H1 (cell line): ENCODE data around the gene COL4A2.

ENCODE experiments used
- ATF3 ChIP-seq: IDR thresholded peaks from 2 replicates; pipeline ENCODE4 v1.6.1; 2011; ENCODE audit warnings: low read depth, mild to moderate bottlenecking, low read length; ENCODE audit not compliant: insufficient read depth
- CEBPB ChIP-seq: IDR thresholded peaks from 2 replicates; pipeline ENCODE4 v1.6.1; 2012; ENCODE audit warnings: low read depth, low read length
- CTCF ChIP-seq, 3 experiments: IDR thresholded peaks; 1 replicate in 2 of 3; 2 replicates in 1 of 3; pipeline versions ENCODE4 v1.5.1 to v1.6.1; 2011; ENCODE audit warnings: low read length in 3 of 3, mild to moderate bottlenecking in 3 of 3, inconsistent platforms in 2 of 3, low read depth in 1 of 3, moderate library complexity in 1 of 3; ENCODE audit not compliant: insufficient read depth in 1 of 3; ENCODE audit errors: control extremely low read depth in 1 of 3
- EGR1 ChIP-seq: IDR thresholded peaks from 2 replicates; pipeline ENCODE4 v1.6.1; 2011; ENCODE audit warnings: low read depth, low read length, borderline replicate concordance
- EP300 ChIP-seq, 2 experiments: IDR thresholded peaks; 1 replicate in 1 of 2; 2 replicates in 1 of 2; pipeline ENCODE4 v1.6.1; 2011 to 2012; ENCODE audit warnings: low read depth in 2 of 2, low read length in 2 of 2, mild to moderate bottlenecking in 2 of 2, borderline replicate concordance in 1 of 2, inconsistent platforms in 1 of 2, moderate library complexity in 1 of 2
- EZH2 ChIP-seq: fragments of 200-600 bp; sonication (generic); IDR thresholded peaks from 2 replicates; pipeline ENCODE4 v1.7.1; 2012; ENCODE audit warnings: low read depth, mild to moderate bottlenecking, moderate library complexity, low read length, inconsistent platforms; ENCODE audit not compliant: severe bottlenecking
- GTF2F1 ChIP-seq: IDR thresholded peaks from 2 replicates; pipeline ENCODE4 v1.6.1; 2012; ENCODE audit warnings: low read depth, low read length, improper control_type of control experiment, borderline replicate concordance
- RFX5 ChIP-seq: IDR thresholded peaks from 2 replicates; pipeline ENCODE4 v1.6.1; 2011; ENCODE audit warnings: low read depth, low read length, improper control_type of control experiment, borderline replicate concordance
- SUZ12 ChIP-seq: fragments of 200-600 bp; sonication (generic); IDR thresholded peaks from 2 replicates; pipeline ENCODE4 v1.6.1; 2012; ENCODE audit warnings: mild to moderate bottlenecking, inconsistent platforms, low read length, moderate library complexity, mixed read lengths
- TAF7 ChIP-seq: optimal IDR thresholded peaks from 2 replicates; pipeline ENCODE3; 2011; ENCODE audit warnings: low read depth, mild to moderate bottlenecking, inconsistent platforms, low read length, moderate library complexity, borderline replicate concordance
- TCF12 ChIP-seq: IDR thresholded peaks from 2 replicates; pipeline ENCODE4 v1.6.1; 2011; ENCODE audit warnings: low read depth, mild to moderate bottlenecking, low read length

GRCh38 chr13:110411688-110412059, 104.6 kb downstream of the COL4A2 start:
- no peak for TF ChIP-seq EGR1
- no peak for TF ChIP-seq EZH2
- no peak for TF ChIP-seq TAF7
- no peak for TF ChIP-seq GTF2F1
- TF ChIP-seq SUZ12: no peak
- TF ChIP-seq TCF12: no peak
- no peak for TF ChIP-seq CTCF (IDR thresholded peaks at IDR 0.05; ENCODE audit: control extremely low read depth in 1 of 3, insufficient read depth in 1 of 3, low read depth in 1 of 3, low read length in 3 of 3)
- TF ChIP-seq ATF3: no peak
- no peak for TF ChIP-seq CEBPB
- no peak for TF ChIP-seq RFX5
- no peak for TF ChIP-seq EP300 (IDR thresholded peaks at IDR 0.05; ENCODE audit: borderline replicate concordance in 1 of 2, low read depth in 2 of 2, low read length in 2 of 2)
